ENCODE results near the gene MBNL1.
"Not testable (repeated sequence)": the region's sequence is repeated elsewhere in the genome, so short reads cannot be mapped to it uniquely, and the experiment has no call there.

The MBNL1 gene

DNA sequence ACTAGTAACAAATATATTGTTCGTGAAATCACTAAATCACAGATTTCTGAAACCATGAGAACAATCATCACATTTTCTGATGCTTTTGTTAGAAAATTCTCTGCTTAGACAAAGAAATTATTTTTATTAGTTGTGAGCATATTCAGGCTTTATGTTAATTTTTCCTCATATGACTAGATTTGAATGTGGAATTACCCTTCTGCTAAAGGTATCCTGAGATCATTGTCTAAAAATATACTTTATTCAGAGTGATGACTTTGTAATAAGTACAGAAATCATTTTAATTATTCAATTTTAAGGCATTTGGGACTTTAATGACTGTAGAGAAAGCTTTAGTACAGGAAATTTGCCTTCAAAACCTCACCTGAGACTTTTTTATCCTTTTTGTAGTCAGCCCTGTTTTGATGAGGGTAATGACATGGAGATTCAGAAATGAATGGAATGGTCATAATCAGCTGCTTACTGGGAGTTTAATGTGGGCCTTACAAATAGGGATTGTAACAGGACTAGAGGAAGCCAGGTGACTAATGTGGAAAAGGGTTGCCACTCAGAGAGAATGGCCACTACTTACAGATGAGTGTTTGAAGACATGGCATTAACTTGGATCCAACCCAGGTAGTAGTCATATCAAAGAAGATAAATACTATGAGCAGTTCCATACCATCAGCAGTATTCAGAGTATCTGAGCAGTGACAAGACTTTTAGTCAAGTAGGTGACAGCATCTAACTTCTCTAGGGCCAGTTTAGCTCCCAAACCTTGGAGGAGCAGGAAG is 148.3 kb downstream of the MBNL1 start:
- DNase-seq: no peak

DNA sequence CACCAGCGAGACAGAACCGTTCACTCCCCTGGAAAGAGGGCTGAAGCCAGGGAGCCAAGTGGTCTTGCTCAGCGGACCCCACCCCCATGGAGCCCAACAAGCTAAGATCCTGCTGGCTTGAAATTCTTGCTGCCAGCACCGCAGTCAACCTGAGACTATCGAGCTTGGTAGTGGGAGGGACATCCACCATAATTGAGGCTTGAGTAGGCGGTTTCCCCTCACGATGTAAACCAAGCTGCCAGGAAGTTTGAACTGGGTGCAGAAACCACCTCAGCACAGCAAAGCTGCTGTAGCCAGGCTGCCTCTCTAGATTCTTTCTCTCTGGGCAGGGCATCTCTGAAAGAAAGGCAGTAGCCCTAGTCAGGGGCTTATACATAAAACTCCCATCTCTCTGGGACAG is 151.0 kb downstream of the MBNL1 start:
- no peak for DNase-seq

DNA sequence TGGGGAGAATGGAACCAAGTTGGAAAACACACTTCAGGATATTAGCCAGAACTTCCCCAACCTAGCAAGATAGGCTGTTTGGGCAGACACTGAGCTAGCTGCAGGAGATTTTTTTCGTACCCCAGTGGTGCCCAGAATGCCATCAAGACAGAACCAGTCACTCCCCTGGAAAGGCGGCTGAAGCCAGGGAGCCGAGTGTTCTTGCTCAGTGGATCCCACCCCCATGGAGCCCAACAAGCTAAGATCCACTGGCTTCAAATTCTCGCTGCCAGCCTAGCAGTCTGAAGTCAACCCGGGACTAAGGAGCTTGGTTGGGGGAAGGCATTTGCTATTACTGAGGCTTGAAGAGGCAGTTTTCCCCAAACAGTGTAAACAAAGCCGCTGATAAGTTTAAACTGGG is 152.4 kb downstream of the MBNL1 start:
- DNase-seq: no peak

DNA sequence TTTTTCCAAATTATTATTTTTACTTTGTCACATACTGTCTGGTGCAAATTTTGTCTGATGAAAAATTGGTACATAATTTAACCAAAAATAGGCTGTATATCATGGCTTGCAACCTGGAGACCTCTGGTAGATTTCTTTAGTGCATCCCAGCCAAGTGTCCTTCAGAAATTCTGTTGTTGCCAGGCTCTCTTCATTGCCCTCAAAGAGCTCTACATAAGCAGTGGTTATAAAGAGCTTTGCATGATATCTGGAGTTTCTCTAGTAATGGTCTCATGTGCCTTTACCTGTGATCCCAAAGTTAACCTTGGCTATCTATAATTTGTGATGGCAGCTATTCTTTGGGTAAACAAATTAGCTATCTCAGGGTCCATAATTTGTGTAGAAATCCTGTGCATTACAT is 157.7 kb downstream of the MBNL1 start:
- DNase-seq: no peak

DNA sequence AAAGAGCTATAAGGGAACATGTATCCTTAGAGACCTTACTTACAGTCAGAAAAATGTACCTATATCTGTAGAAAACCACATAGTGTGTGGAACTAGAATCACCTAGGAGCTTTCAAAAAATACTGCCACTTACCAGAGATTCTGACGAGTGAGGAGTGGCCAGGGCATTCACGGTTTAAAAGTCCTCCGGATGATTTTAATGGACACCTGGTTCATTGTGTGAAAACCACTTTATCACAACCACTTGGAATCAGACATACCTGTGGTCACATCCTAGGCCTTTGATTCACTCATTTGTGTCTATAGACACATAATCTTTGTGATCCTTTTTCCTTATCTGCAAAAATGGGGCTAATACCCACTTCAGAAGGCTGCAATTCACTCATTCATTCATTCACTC is 159.8 kb downstream of the MBNL1 start:
- DNase-seq: no peak

DNA sequence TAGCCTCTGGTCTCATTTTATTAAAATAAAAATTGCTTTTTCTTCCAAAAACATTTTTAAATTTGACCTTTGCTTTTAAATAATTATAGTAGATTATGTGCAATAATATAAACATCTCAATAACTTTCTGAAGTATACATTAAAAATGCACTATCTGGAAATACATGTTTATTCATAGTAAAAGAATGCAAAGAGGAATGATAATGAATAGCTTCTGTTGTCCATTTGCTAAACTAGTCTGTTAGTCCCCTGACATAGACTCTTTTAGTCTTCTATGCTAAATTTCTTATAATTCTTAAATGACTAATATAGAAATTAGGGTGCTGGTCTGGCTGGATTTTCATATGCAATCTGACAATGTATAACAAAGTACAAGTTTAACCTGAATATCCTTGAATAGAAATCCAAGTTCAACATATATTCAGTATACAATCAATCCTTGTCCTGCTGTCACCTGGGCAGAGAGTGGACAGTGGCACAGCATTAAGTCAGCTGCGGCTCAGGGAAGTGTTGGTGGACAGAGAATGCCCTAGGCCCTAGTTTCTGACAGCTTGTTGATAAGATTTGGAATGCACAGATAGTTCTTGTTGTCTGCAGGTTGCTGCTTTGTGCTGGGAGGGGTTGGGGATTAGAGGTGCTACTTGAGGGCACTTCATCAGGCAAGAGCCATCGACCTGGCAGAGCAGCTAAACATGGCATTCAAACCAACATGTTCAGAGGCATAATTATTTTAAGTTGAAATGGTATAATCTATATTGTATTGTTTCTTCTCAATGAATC is 161.7 kb downstream of the MBNL1 start:
- DNase-seq: peak; percentile 28

DNA sequence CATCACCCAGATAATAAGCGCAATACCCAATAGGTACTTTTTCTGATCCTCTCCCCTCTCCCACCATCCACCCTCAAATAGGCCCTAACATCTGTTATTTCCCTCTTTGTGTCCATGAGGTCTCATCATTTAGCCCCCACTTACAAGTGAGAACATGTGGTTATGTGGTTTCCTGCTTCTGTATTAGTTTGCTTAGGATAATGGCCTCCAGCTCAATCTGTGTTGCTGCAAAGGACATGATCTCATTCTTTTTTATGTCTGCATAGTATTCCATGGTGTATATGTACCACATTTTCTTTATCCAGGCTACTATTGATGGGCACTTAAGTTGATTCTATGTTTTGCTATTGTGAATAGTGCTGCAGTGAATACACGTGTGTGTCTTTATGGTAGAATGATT is 165.4 kb downstream of the MBNL1 start:
- no peak for DNase-seq

DNA sequence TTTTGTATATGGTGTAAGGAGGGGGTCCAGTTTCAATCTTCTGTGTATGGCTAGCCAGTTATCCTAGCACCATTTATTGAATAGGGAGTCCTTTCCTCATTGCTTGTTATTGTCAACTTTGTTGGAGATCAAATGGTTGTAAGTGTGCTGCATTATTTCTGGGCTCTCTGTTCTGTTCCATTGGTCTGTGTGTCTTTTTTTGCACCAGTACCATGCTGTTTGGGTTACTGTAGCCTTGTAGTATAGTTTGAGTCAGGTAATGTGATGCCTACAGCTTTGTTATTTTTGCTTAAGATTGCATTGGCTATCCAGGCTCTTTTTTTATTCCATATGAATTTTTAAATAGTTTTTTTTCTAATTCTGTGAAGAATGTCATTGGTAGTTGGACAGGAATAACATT is 166.5 kb downstream of the MBNL1 start:
- DNase-seq: not testable (repeated sequence)

DNA sequence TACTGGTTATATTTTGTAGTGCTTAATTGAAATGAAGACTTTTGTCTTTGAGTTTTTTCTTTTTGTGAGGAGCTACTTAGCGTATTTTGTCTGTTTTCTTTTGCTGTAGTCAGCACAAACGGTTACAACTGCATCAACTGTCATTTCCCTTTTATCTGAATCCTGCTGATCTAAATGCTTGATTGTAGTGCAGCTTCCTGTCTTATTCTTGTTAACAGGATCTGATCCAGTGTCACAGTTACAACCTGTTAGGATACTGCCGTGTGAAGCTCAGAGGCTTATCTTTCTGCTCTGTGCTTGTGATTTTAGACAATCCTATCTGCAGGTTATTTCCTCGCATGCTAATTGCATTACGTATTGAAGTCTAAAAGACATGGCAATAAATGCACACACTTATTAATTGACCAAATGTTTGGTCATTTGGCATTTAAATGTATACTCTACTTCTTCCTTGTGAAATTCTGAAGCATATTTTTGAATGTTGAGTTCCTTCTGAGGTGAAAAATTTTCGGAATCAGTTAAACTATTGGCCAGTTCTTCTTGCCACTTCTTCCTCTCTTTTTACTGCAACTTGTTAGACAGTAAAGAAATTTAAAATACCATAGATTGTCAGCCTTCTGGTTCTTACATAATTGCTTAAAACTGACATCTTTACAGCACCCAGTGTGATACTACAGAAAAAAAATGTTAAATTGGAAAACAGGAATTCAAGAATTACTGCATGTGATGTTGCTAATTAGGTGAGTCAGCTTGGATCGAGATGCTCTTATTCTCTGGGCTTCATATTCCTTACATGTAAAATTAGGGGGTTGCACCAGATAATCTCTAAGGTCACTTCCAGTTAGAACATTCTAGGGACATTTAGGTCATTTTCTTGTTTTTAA is 168.2 kb downstream of the MBNL1 start:
- no peak for DNase-seq

DNA sequence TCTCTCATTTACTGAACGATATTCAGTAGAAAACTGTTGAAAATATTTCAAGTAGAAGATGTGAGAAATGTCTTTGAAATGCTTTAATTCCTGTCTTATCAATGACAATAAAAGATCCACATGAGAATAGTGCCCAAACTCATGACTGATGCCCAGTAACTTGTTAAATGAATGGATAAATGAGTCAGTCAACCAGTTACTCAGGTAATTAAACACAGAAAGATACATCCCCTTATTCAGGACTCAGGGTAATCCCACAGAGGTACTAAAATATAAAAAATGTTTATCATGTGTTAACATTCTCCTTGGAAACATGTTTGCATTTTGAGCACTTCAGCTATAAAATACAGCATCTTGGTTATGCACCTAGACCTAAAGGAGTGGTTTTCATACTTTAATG is 169.5 kb downstream of the MBNL1 start:
- no peak for DNase-seq

DNA sequence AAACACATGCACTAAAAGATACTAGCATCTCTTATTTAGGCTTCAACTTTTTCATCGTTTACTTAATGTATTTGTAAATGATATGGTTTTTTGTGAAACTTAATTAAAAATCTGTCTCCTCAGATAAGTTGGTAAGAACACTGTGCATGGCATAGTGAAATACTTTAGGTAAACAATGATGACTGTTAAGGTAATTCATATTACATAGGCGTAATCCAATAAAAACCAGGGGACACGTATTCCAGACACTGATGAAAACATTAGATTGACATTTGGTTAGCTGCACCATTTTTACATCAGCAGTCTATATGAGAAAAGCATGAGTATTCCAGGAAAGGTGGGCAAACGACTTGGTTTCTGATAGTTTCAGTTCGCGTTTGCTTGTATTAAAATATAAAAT is 170.0 kb downstream of the MBNL1 start:
- DNase-seq: no peak

DNA sequence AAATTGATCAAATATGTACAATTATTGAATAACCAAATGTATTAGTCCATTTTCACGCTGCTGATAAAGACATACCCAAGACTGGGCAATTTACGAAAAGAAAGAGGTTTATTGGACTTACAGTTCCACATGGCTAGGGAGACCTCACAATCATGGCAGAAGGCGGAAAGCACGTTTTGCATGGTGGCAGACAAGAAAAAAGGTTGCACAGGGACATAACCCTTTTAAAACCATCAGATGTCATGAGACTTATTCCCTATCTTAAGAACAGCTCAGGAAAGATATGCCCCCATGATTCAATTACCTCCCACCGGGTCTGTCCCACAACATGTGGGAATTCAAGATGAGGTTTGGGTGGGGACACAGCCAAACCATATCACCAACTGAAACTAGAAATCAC is 171.5 kb downstream of the MBNL1 start:
- DNase-seq: not testable (repeated sequence)

DNA sequence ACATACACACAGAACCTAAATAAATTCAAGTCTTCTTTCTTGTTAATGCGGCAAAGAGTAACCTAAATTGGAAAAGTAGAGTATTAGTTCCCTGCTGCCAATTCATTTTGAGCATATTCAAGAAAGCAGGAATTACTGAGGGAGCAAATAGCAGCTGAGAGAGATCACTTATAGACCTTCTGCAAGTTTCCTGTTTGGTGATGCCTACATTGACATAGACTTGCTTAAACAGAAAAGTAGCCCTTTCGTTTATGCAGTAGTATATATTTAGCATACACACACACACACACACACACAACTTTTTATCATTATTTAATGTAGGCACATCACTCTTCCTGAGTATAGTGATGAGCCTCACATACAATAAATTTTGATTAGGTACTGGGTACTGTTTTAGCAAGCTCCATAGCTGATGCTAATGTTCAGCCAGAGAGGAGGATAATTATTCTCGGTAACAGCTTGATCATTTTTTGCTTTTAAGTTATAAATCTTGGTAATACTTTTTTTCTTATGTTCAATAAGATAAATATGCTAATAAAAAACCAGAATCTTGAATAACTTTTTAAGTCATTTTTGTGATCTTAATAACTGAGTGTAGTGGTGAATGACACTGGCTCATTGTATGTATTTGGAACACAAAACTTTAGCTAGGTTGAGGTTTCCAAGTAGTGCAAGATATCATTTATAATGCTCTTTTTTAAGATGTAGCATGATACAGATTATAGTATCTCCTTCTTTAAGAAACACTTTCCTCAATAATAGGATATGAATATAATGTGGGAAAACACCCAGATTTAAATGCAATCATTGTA is 174.7 kb downstream of the MBNL1 start:
- no peak for DNase-seq

DNA sequence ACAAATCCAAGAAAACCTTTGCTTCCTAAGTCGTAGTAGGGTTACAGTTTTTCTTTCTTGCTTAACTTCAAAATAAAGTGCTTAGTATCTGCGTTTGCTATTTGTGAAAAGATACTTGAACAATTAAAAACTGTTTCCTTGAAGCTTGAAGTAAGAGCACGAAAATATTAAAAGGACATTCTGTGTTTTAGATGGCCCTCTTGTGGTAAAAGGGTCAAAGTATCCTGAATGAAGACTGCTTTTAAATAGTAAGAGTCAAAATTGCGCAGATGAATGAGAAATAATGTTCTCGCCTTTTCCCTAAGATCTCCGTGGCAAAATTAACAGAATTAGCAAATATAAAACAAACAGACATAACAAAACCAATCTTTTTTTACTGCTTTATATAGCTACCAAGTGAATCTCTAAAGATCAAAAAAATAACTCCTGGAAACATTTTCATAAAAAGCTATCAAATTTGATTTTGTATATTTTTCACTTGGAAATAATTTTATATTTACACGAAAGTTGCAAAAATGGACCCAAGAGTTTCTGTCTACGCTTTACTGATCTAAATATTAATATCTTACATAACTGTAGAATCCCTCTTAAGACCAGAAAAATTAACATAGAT is 175.4 kb downstream of the MBNL1 start:
- no peak for DNase-seq

DNA sequence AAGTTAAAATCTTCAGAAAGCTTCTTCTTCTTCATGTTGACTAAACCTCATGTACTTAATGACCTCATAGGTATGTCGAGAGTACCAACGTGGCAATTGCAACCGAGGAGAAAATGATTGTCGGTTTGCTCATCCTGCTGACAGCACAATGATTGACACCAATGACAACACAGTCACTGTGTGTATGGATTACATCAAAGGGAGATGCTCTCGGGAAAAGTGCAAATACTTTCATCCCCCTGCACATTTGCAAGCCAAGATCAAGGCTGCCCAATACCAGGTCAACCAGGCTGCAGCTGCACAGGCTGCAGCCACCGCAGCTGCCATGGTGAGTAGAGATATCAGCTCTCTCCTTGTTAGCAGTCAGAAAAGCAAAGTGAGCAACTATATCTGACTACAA is 176.5 kb downstream of the MBNL1 start:
- no peak for DNase-seq

DNA sequence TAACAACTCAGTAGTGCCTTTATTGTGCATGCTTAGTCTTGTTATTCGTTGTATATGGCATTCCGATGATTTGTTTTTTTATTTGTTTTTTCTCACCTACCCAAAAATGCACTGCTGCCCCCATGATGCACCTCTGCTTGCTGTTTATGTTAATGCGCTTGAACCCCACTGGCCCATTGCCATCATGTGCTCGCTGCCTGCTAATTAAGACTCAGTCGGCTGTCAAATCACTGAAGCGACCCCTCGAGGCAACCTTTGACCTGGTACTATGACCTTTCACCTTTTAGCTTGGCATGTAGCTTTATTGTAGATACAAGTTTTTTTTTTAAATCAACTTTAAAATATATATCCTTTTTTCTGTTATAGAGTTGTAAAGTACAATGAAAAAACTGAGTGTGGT is 177.8 kb downstream of the MBNL1 start:
- no peak for DNase-seq

DNA sequence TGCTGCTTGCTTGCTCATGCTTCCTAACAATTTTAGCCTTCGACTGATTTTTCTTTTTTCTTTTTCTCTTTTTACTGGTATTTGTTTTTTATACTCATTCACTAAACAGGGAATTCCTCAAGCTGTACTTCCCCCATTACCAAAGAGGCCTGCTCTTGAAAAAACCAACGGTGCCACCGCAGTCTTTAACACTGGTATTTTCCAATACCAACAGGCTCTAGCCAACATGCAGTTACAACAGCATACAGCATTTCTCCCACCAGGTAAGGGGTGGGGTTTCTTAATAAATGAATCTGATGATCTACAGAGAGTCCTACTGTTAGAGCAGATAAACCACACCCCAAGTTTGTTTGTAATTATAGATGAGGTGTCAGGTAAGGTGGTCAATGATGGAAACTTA is 178.8 kb downstream of the MBNL1 start:
- no peak for DNase-seq

DNA sequence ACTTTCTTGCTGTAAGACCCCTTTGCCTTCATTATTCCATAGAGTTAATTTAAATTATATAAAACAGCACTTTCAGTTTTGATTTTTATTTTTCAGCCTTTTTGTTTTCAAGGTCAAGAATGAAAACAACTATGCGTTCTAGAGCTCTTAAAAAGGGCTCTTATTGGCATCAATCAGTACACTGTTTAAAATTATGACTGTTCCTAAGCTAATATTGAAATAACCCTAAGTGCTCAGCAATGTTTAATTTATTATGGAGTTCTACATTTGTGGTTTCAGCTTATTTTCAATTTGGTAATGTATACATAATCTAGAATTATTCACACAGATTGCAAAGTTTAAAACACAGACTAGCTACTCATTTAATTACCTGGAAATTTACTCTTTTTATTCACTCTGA is 179.4 kb downstream of the MBNL1 start:
- no peak for DNase-seq

DNA sequence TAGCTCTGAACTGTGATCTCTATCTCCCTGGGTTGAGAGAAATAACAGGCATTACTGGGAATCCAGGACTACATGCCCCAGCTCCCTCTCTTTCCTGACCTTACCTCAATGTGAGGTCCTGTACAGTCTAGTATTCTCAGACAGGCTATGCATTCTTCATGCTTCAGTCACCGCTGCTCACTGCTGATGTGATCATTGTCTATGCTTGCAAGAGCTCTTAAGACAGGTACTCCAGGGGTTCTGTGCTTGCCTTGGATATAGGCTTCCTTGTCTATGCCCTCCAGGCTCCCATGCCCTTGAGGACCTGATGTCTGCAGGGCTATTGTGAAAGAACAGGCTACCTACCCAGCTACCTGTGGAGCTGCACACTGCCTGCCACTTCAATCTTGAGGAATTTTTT is 183.6 kb downstream of the MBNL1 start:
- no peak for DNase-seq

DNA sequence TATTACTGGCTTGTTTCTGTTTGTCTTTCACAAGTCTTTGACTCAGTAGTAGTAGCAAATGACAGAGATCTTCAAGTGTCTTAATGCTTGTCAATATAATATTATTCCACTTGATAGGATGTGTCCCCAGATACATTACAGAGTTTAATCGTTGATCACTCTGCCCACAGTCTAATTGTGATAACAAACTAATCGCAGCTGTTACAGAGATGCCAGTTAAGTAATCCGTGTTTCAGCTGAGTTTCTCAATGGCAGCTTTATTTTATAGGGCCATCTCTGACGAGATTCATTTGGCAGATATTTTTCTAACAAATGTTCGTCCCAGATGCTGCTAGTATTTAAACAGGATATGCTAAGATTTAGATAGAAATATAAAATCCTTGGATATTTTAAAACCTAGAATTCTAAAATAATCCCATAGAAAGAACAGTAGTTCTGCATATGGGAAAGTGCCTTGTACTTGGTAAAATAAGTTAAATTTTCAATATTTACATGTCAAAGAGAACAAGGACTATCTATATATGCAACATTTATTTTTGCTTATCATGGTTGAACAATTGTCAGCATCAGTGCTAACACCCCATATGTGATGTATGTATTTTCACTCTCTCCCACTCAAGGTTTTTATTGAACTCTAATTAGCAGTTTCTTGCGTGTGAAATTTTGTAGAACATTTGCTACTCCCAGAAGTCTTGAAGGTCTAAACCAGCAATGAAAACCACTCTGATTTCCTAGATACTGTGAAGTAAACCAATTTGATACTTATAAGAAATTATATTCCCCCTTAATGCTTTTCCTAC is 185.5 kb downstream of the MBNL1 start:
- DNase-seq: no peak

DNA sequence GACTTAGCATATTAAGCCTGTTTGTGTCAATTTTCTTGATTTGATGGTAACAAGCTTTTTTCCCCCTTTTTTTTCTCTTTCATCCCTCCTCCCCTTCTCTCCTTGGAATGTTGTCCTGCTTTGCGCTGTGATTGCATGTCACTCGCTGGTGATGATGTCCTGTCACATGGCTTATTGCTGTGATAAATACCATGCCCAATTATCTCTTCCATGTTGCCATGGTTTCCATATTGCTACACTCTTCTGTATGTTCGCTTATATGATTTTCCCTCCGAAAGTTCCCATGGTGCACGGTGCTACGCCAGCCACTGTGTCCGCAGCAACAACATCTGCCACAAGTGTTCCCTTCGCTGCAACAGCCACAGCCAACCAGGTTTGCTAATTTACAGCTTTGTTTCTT is 187.3 kb downstream of the MBNL1 start:
- no peak for DNase-seq

Data from NCI-H345 (cell line).